Motor neuron (in vitro differentiated cells): Measurements from ENCODE around the gene CISTR. TPM values are rescaled to one million over a fixed set of nuclear protein-coding genes. Genes with fewer than 3 reads are reported as not detected.

Source experiments
- ATAC-seq, 8 experiments: fragments of 200-7000 bp; cut with Tn5 transposase; replicated peaks in 6 of 8; 2 replicates each; pipeline ENCODE4 v1.8.0; 2021; ENCODE audit warnings: mild to moderate bottlenecking in 8 of 8, moderate library complexity in 8 of 8
- H3K27ac ChIP-seq, 2 donors: fragments of 250-450 bp; sonication (Bioruptor Pico); 2 replicates each; pipeline ENCODE4 v1.9.0; 2021; ENCODE audit warnings: antibody characterized with exemption in 2 of 2, mild to moderate bottlenecking in 2 of 2, moderate library complexity in 1 of 2
- H3K4me1 ChIP-seq, 2 donors: fragments of 250-450 bp; sonication (Bioruptor Pico); replicated peaks in 1 of 2; 2 replicates each; pipeline ENCODE4 v1.6.1; 2021; ENCODE audit warnings: antibody characterized with exemption in 2 of 2, mild to moderate bottlenecking in 2 of 2, moderate library complexity in 1 of 2
- H3K4me3 ChIP-seq, 5 donors: fragments of 250-450 bp; sonication (Bioruptor Pico); 2 replicates each; pipeline ENCODE4 v1.9.0; 2021; ENCODE audit warnings: antibody characterized with exemption in 5 of 5, mild to moderate bottlenecking in 5 of 5, moderate library complexity in 4 of 5
- WGBS, 10 experiments: fragments of 450-650 bp; shearing (Covaris generic); methylation state at CpG; one replicate each; pipeline ENCODE4 v1.0.0; 2022; 5-methylcytosine and 5-hydroxymethylcytosine counted together
- in situ Hi-C, 9 experiments: fragments of 400-800 bp; cut with MboI; loops; one replicate each; pipeline ENCODE4 v1.15.0; 2021; ENCODE audit warnings: low sequenced_read_pairs in 9 of 9, low pct_unique_long_range_greater_than_20kb in 2 of 9; ENCODE audit not compliant: unreplicated experiment in 9 of 9
- total RNA-seq, 8 experiments: library from RNA; unstranded; fragments of 300-600 nt; gene quantifications; 2 replicates each; pipeline versions ENCODE4 v1.2.3 to v1.2.4, GENCODE V29; 2022

CISTR gene
- total RNA-seq, 8 experiments from 2014 or later = 1.1 TPM; not detected in 7

DNA sequence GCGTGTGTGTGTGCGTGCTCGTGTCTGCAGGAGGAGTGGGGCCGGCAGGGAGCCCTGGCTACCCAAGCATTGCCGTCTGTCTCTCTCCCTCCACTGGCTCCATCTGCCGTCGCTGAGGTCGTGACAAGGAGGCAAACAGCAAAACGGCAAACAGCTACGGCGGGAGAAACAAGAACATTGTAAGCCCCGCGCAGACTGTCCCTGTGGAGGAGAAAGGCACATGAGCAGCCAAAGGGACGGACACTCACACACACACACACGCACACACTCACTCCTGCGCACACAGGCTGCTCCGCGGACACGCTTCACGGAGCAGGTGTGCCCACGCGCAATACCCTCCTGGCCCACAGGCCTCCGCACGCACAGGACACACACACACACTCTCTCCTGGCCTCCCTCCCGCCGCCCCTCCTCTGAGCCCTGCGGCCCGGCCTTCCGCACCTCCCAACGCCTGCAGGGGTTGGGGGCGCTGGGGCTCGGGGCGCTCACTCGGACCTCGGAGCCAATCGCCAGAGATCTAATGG, 905 bp downstream of the CISTR start:
- Histone ChIP-seq H3K27ac (peak overlapping the region in 1 of 2 donors; percentile 16), H3K4me1 (peaks cover 33 to 42% of the 10 kb centered on the region in 2 donors), H3K4me3 (peak overlapping the region; percentile 12 to 41 (median 28))
- 0 to 23% (median 10%) methylated on average over 1 to 8 of the region's 36 CpGs; no CpG with 5 or more reads in 5 of the 10 experiments for WGBS, 10 experiments
- peak; percentile 5 to 72 (median 53) for ATAC-seq
- in situ Hi-C loops = loop anchor here in 4 of 9 experiments (25.0 kb wide), 2 partner anchors 186 to 461 kb away; partner anchors contain the start of gene HOXC13 (in 1 of the 4)

DNA sequence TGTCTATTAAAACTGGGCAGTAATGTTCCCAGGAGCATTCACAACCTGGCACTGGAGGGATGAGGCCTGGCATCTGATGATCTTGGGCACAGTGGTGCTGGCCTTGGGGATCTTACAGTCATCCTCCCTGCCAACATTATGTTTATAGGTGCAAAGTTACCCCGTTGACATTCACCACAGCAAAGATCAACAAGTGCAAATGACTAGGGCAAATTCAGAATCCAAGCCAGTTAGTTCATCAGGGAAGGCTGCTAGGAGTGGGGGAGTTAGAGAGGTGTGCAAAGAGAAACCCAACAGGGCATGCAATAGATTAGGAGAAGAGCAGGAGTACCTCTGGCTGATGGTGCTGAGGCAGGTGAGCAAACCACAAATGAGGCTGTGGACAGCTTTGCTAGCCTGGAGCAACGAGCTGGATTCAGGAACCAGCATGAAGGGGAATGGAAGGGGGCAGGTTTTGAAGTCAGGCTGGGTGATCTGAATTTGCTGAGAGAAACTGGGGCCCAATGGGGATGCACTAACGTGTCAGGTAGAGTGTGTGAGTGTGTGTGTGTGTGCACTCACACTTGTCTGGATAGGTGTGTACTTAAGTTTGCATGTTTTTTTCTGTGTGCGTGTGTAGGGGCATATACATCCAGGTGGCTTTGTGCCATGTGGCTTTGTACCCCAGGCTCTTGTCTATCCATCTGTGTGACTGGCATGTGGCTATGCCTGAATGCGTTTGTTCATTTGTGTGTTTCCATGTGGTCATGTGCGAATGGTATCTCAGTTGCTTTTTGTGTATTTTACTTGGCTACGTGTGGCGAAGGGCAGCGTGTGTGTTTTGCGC, 1.6 kb downstream of the CISTR start:
- Histone ChIP-seq H3K27ac (peak overlapping the region in 1 of 2 donors; percentile 16), H3K4me3 (peak overlapping the region in 2 of 5 donors; percentile 32 to 41), H3K4me1 (peaks cover 32 to 42% of the 10 kb centered on the region in 2 donors)
- 0 to 56% (median 33%) methylated on average over 1 to 7 of the region's 10 CpGs; no CpG with 5 or more reads in 1 of the 10 experiments for WGBS, 10 experiments
- no peak for ATAC-seq
- in situ Hi-C loops = loop anchor here in 5 of 9 experiments (5.0 to 25.0 kb wide), 4 partner anchors 53 to 462 kb away; partner anchors contain the start of gene HOXC13 (in 1 of the 5)

DNA sequence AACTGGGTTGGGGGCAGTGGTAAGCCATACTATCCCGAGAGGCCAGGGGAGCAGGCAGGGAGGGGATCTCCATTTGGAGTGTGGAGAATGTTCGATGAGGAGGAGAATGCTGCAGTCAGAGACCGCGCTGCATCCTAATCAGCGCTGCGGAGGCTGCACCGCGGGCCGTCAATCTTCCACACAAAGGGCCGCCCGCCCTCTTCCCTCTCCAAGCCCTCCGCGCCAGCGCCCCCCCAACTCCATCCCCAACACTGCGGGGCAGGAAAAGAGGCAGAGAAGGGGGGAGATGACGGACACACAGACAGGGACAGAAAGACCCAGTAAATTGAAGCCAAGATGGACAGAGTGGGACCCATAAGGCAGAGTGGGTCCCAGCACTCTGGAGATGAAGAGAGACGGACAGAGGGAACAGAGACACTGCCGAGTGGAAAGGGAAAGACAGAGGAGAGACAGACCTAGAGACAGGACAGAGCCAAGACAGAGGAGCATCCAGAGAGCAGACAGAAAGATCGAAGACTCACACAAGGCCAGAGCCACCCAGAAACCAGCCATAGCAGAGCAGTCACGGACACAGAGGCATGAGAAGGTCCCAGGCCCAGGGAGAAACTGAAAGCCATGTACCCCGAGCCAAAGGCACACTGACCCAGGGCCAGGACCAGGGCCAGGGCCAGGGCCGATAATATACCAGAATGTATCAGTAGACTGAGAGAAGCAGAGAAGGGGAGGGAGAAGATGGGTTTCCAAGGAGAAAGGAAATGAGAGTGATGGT, 3.5 kb downstream of the CISTR start:
- Histone ChIP-seq H3K4me1 (peaks cover 31 to 51% of the 10 kb centered on the region in 2 donors), H3K4me3 (no peak overlapping the region), H3K27ac (no peak overlapping the region)
- ATAC-seq = peak in 5 of 8 experiments; percentile 6 to 27 (median 12)
- in situ Hi-C loops = loop anchor here in 3 of 9 experiments (5.0 to 10.0 kb wide), 2 partner anchors 51 to 53 kb away; no protein-coding TSS in a partner anchor
- 0 to 89% (median 34%) methylated on average over 1 to 12 of the region's 22 CpGs; no CpG with 5 or more reads in 1 of the 10 experiments for WGBS, 10 experiments

DNA sequence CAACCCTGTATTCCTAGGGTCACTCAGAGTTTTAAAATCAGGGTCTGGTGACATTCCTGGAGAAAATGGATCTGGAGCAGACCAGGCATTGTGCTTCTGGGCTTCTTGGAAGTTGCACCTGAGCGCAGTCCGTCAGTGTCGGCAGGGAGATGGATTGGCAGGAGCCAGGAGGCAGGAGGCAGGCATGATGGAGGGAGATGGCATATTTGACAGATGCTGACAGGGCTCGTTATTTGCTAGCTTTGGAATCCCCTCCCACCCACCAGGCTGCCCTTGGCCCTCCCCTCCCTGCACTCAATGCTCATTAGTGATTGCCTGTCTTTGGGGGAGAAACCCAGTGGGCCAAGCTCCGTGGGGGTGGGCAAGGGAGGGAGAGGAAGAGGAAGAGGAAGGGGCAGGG, 4.7 kb downstream of the CISTR start:
- in situ Hi-C loops = loop anchor here in 3 of 9 experiments (5.0 to 10.0 kb wide), 2 partner anchors 50 to 52 kb away; no protein-coding TSS in a partner anchor
- ATAC-seq = peak in 1 of 8 experiments; percentile 1
- no peak overlapping the region for H3K4me3 ChIP-seq
- H3K4me1 ChIP-seq = peaks cover 31 to 49% of the 10 kb centered on the region in 2 donors
- no peak overlapping the region for H3K27ac ChIP-seq
- 0 to 30% methylated on average over 1 to 3 of the region's 5 CpGs; no CpG with 5 or more reads in 8 of the 10 experiments for WGBS, 10 experiments

DNA sequence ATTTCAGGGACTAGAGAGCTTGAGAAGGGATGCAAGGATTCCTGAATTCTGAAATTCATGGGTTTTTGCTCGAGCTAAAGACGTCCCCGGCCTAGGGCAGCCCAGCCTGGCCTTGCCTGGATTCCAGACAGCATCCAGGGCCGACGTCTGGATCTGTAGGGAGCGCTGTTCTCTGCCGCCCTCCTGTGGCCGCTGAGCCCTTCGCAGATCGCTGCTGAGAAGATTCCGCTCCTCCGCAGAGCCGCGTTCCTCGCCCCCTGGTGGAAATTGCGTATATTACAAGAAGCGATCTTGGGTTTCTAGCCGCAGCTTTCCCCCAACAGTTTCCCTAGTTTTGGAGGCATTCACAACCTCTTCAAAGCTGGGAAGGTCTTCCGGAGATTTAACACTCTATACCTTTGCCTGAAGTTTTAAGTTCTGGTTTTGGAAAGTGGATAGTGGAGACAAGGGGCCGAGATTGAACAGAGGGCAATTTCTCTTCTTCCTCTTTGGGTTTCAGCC, 5.1 kb downstream of the CISTR start:
- peak; percentile 81 to 96 (median 87) for ATAC-seq
- Histone ChIP-seq H3K4me1 (peaks cover 31 to 44% of the 10 kb centered on the region in 2 donors), H3K27ac (no peak overlapping the region), H3K4me3 (no peak overlapping the region)
- WGBS, 10 experiments = 0 to 13% (median 0%) methylated on average over 1 to 17 of the region's 20 CpGs; no CpG with 5 or more reads in 5 of the 10 experiments
- in situ Hi-C loops = loop anchor here in 3 of 9 experiments (5.0 to 10.0 kb wide), 2 partner anchors 49 to 52 kb away; no protein-coding TSS in a partner anchor

DNA sequence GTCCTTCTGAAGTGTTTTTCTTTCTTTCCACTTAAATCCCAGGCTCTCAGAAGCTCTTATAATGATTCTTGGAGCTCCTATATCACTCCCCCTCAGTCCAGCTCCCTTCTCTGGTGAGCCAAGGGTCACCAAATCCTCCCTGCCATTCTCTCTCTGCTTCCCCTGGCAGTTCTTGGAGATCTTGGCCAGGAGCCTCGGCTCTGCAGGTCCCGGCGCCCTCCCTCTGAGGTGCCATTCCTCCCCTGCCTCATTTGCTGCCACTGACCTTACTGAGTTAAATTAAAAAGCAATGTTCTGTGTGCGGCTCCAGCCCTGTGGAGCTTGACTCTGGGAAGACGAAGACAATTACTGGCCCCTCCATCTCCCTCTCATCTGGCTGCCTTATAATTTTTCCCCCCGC, 7.0 kb downstream of the CISTR start:
- 15 to 80% (median 38%) methylated on average over 1 to 6 of the region's 6 CpGs; no CpG with 5 or more reads in 4 of the 10 experiments for WGBS, 10 experiments
- in situ Hi-C loops = loop anchor here in 5 of 9 experiments (5.0 to 10.0 kb wide), 3 partner anchors 42 to 50 kb away; no protein-coding TSS in a partner anchor
- no peak for ATAC-seq

DNA sequence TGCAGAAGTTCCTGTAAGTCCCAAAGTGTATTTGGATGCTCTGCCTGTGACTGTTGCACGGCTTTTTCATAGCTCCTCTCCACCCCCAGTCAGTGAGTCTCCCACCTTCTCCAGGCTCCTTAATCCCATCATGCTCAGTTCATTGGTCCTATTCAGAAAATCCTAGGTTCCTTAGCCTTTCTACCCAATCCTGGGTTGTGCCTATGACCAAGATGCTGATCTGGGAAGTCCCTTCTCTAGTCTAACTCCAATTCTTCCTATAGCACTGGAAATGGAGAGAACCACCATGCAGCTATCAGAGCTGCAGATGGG, 7.7 kb downstream of the CISTR start:
- 50 to 89% (median 69%) methylated on average over 1 of the region's 1 CpG; no CpG with 5 or more reads in 6 of the 10 experiments for WGBS, 10 experiments
- Histone ChIP-seq H3K4me3 (no peak overlapping the region), H3K27ac (no peak overlapping the region), H3K4me1 (peaks cover 36% of the 10 kb centered on the region in 2 donors)
- no peak for ATAC-seq
- in situ Hi-C loops = loop anchor here in 4 of 9 experiments (5.0 to 10.0 kb wide), 2 partner anchors 42 to 49 kb away; no protein-coding TSS in a partner anchor

More for the DNA sequence above, 7.0 kb downstream of the CISTR start:
- Histone ChIP-seq H3K4me3 (no peak overlapping the region), H3K27ac (no peak overlapping the region), H3K4me1 (peaks cover 31 to 33% of the 10 kb centered on the region in 2 donors)

DNA sequence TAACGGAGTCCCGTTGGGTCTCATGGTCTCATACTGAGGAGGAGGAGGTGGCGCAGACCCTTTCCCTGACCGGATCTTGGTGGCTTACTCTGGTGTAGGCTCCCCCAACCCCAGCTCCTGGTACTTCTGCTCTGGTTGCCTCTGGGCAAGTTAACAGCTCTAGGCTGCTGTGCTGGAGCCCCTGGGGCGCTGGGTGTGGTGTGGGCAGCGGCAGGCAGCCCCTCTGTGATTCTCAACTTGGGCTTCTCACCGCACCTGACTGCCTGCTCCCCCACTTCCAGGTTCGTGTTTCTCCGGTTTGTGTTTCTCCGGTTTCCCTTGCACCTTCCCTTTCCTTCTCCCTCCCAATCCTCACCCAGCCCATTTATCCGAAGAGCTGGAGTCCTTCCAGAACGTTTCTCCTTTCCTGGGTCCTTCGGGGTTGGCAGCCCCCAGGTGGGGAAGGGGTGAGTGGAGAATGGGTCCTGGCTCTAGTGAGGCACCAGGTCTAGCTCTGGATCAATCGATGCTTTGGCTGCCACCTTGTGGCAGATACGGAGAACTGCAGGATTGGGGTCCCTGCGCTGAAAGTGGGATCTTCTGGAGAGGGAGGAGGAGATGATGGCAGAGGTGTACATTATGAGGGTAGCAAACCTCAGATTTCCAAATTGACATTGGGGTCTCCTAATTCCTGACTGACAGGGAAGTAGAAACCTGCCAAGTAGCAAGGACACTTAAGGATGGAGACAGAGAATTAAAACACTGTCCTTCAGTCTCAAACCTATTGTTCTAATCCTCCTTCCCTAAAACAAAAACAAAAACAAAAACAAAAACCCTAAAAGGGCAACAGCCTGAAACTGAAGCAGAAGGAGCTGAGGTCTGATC, 8.3 kb downstream of the CISTR start:
- in situ Hi-C loops = loop anchor here in 4 of 9 experiments (5.0 to 10.0 kb wide), 2 partner anchors 41 to 49 kb away; no protein-coding TSS in a partner anchor
- Histone ChIP-seq H3K4me1 (peaks cover 39% of the 10 kb centered on the region in 2 donors), H3K4me3 (no peak overlapping the region), H3K27ac (no peak overlapping the region)
- peak; percentile 22 to 64 (median 34) for ATAC-seq
- 0 to 47% (median 7%) methylated on average over 2 to 9 of the region's 16 CpGs; no CpG with 5 or more reads in 3 of the 10 experiments for WGBS, 10 experiments

DNA sequence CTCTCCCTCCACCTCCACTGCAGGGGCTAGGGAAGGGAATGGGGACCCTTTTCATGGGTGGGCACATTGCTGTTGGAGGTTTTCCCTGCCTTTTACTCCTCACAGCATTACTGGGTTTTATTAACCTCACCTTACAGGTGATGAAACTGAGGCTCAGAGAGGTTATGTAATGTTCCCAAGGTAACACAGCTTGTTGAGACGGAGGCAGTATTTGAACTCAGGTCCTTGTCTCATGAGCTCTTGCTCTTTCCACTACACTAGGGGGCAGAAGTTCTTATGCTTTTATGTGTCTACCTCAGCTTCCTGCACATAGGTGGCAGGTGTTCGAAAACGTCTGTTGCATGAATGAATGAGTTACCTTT, 11.7 kb downstream of the CISTR start:
- no peak for ATAC-seq
- peak overlapping the region in 1 of 5 donors; percentile 12 for H3K4me3 ChIP-seq
- in situ Hi-C loops = loop anchor here in 4 of 9 experiments (5.0 to 10.0 kb wide), 2 partner anchors 38 to 45 kb away; no protein-coding TSS in a partner anchor
- peaks cover 41 to 48% of the 10 kb centered on the region in 2 donors for H3K4me1 ChIP-seq
- H3K27ac ChIP-seq = no peak overlapping the region
- 40 to 100% (median 69%) methylated on average over 1 to 3 of the region's 3 CpGs; no CpG with 5 or more reads in 2 of the 10 experiments for WGBS, 10 experiments

DNA sequence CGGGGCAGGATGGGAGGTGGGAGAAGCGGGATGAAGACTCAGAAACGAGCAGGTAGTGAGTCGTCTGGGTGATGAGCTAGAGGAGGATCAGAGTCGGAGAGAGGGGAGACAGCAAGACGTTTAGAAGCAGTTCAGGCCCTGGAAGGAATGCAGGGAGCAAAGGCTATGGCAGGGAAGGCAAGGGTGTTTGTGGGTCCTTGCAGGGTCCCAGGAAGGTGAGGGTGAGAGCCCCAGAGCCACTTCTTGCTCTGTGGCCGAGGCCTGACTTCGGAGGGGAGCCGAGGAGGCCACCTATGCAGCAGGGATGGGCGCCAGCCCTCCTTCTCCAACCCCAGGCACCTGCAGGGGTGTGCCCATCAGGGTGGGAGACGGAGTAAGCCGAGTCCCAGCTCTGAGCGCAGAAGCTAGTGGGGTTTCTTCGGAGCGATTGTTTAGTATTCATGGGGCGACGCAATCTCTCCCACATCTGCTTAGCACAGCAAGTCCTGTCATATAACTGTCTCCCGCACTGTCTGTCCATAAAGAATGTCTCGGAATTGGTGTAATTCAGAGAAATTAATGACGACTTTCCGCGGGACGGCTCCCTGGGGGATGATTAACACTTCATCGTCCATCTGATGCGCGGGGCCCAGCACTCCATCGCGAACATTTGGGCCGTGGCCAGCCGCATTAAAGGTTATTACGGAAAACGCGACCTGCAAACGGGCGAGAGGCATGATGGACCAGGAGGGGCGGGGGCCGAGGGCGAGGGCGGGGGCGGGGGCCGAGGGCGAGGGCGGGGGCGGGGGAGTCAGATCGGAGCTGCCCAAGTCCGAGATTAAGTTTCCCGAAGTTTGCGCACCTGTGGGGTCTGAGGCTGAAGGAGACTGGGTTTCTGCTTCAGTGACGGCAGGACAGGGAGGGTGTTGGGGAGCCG, 12.3 kb downstream of the CISTR start:
- ATAC-seq = peak; percentile 43 to 87 (median 79)
- peak overlapping the region in 3 of 5 donors; percentile 6 to 23 (median 12) for H3K4me3 ChIP-seq
- in situ Hi-C loops = loop anchor here in 4 of 9 experiments (5.0 to 10.0 kb wide), 2 partner anchors 37 to 45 kb away; no protein-coding TSS in a partner anchor
- peaks cover 41 to 44% of the 10 kb centered on the region in 2 donors for H3K4me1 ChIP-seq
- peak overlapping the region; percentile 77 to 85 for H3K27ac ChIP-seq
- WGBS, 10 experiments = 0 to 10% (median 0%) methylated on average over 2 to 9 of the region's 50 CpGs; no CpG with 5 or more reads in 5 of the 10 experiments
